Thoracic aorta (tissue), 2 donors: ENCODE results near the gene DYNAP. TPM values are rescaled to one million over a fixed set of nuclear protein-coding genes. Genes with fewer than 3 reads are reported as not detected.

Source experiments
- ATAC-seq: fragments of 150-250 bp; one replicate; pipeline ENCODE4 v1.8.0; 2017; ENCODE audit warnings: low read depth; ENCODE audit not compliant: insufficient number of reproducible peaks, low FRiP score
- DNase-seq: peaks from one replicate; pipeline ENCODE4 v3.0.0-alpha.2; 2020; ENCODE audit warnings: low spot score
- H3K27ac ChIP-seq, 2 donors: fragments of 200-600 bp; sonication (generic); 1 replicate in 1 of 2; 2 replicates in 1 of 2; pipeline ENCODE4 v1.5.1; 2016; ENCODE audit warnings: mild to moderate bottlenecking in 2 of 2, moderate library complexity in 2 of 2
- H3K27me3 ChIP-seq: fragments of 200-600 bp; sonication (generic); replicated peaks from 2 replicates; pipeline ENCODE4 v1.6.0; 2016; ENCODE audit warnings: mild to moderate bottlenecking; ENCODE audit not compliant: insufficient read depth
- H3K36me3 ChIP-seq: fragments of 200-600 bp; sonication (generic); one replicate; pipeline ENCODE4 v1.5.1; 2016
- H3K4me1 ChIP-seq, 2 donors: fragments of 200-600 bp; sonication (generic); 1 replicate in 1 of 2; 2 replicates in 1 of 2; pipeline versions ENCODE4 v1.5.1 to v1.6.0; 2016; ENCODE audit warnings: low read depth in 2 of 2, mild to moderate bottlenecking in 1 of 2; ENCODE audit not compliant: control insufficient read depth in 1 of 2
- H3K4me3 ChIP-seq: fragments of 200-600 bp; sonication (generic); 2 replicates; pipeline ENCODE4 v1.5.1; 2016; ENCODE audit warnings: mild to moderate bottlenecking
- H3K9me3 ChIP-seq: fragments of 200-600 bp; sonication (generic); 2 replicates; pipeline ENCODE4 v1.5.1; 2016
- total RNA-seq, 2 donors: library from RNA; depleted of rRNA; stranded (reverse); fragments of >200 nt; gene quantifications; one replicate each; pipeline versions ENCODE4 v1.1.0 to v1.2.3, GENCODE V29; 2016
- TF ChIP-seq, protein P1 (sequence below): fragments of 200-600 bp; sonication (generic); IDR thresholded peaks from one replicate; pipeline ENCODE4 v1.5.1; 2019; ENCODE audit warnings: antibody characterized with exemption

Gene DYNAP
- total RNA-seq, 2 donors from 2014 or later = not detected

GRCh38 chr18:54612237-54612636, 21.2 kb downstream of the DYNAP start:
- no peak overlapping the region for H3K4me3 ChIP-seq
- DNase-seq (no peak), ATAC-seq (no peak)
- H3K36me3 ChIP-seq = no peaks in the 10 kb centered on the region
- no peaks in the 10 kb centered on the region for H3K4me1 ChIP-seq
- no peaks in the 10 kb centered on the region for H3K27me3 ChIP-seq
- no peak overlapping the region for H3K27ac ChIP-seq
- TF ChIP-seq, protein P1, sequence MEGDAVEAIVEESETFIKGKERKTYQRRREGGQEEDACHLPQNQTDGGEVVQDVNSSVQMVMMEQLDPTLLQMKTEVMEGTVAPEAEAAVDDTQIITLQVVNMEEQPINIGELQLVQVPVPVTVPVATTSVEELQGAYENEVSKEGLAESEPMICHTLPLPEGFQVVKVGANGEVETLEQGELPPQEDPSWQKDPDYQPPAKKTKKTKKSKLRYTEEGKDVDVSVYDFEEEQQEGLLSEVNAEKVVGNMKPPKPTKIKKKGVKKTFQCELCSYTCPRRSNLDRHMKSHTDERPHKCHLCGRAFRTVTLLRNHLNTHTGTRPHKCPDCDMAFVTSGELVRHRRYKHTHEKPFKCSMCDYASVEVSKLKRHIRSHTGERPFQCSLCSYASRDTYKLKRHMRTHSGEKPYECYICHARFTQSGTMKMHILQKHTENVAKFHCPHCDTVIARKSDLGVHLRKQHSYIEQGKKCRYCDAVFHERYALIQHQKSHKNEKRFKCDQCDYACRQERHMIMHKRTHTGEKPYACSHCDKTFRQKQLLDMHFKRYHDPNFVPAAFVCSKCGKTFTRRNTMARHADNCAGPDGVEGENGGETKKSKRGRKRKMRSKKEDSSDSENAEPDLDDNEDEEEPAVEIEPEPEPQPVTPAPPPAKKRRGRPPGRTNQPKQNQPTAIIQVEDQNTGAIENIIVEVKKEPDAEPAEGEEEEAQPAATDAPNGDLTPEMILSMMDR = no peak
- H3K9me3 ChIP-seq = no peaks in the 10 kb centered on the region

GRCh38 chr18:54613174-54613573, 22.1 kb downstream of the DYNAP start:
- Histone ChIP-seq H3K4me1 (no peaks in the 10 kb centered on the region), H3K36me3 (no peaks in the 10 kb centered on the region), H3K9me3 (no peaks in the 10 kb centered on the region), H3K27ac (no peak overlapping the region), H3K27me3 (no peaks in the 10 kb centered on the region), H3K4me3 (no peak overlapping the region)
- TF ChIP-seq, protein P1 = no peak
- no peak for DNase-seq
- no peak for ATAC-seq

DNA sequence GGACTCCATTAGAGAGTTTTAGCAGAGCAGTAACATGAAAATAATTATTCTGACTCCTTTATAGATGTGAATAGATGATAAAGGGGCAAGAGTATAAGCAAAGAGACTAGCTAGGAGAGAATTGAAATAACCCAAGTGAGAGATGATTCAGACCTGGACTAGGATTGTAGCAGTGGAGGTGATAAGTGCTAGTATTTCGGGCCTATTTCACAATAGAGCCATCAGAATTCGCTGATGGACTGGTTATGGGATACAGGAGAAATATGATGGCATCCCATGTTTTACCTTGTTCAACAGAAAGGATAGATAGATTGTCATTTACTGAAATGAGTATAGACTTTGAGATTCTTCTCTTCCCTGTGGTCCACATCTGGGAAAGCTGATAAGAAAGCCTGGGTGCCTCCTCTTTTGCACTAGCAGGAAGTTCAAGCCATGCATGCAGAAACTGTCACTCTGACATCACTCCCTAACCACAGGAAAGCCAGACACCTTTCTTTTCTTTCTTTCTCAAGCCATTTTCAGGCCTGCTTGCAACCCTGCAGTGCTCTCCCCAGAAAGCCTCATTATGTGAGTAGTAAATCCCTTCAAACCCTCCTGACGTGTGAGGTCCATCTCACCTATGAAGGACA, 25.3 kb downstream of the DYNAP start:
- Histone ChIP-seq H3K4me1 (no peaks in the 10 kb centered on the region), H3K4me3 (no peak overlapping the region), H3K27me3 (no peaks in the 10 kb centered on the region), H3K9me3 (no peaks in the 10 kb centered on the region), H3K36me3 (no peaks in the 10 kb centered on the region), H3K27ac (no peak overlapping the region)
- TF ChIP-seq, protein P1 = no peak
- no peak for ATAC-seq
- no peak for DNase-seq

DNA sequence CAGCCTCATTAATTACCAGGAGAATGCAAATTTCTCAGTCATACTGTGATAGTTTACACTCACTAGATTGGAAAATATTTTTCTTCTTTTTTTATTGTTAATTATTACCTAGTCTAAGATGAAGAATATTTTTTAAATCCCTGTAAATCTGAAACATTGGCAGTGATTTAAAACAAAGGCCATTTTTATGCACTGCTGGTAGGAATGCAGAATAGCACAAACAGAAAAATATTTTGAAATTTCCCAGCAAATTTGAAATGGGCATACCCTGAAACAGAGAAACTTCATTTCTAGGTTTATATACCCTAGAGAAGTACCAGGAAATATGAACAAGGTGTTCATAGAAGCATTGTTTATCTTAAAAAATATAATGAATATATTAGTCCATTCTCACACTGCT, 31.0 kb downstream of the DYNAP start:
- no peaks in the 10 kb centered on the region for H3K9me3 ChIP-seq
- H3K4me3 ChIP-seq = no peak overlapping the region
- TF ChIP-seq, protein P1 = no peak
- H3K36me3 ChIP-seq = no peaks in the 10 kb centered on the region
- ATAC-seq = no peak
- no peak for DNase-seq
- no peaks in the 10 kb centered on the region for H3K4me1 ChIP-seq
- H3K27ac ChIP-seq = no peak overlapping the region
- no peaks in the 10 kb centered on the region for H3K27me3 ChIP-seq

DNA sequence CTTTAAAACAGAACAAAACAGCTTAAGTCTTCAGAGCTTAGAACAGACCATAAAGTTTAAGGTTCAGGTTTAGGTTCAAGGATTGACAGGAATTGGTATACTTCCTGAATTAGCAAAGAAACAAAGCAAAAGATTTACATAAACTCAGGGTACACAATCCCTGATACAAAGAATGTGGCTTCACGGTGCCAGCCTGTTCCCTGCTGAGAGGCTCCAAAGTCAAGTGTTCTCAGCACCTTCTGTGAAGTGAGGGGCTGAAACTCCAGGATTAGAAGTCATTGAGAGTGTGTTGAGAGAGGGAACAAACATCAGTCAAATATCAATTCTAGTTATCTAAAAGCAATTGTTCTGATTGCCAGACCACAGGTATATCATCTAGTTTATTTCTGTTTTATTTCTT, 35.7 kb downstream of the DYNAP start:
- H3K27ac ChIP-seq = no peak overlapping the region
- H3K4me3 ChIP-seq = no peak overlapping the region
- ATAC-seq (no peak), DNase-seq (no peak)
- no peaks in the 10 kb centered on the region for H3K27me3 ChIP-seq
- TF ChIP-seq, protein P1 = no peak
- no peaks in the 10 kb centered on the region for H3K4me1 ChIP-seq
- H3K36me3 ChIP-seq = no peaks in the 10 kb centered on the region
- no peaks in the 10 kb centered on the region for H3K9me3 ChIP-seq
